DMS114 treated with DMSO at 0.1 percent for 48 hours (cell line): ENCODE measurements around the gene ORMDL3.
A peak's percentile ranks its signal among the peaks of the same experiment; 100 is the strongest.
"Not testable (repeated sequence)": the region's sequence is repeated elsewhere in the genome, so short reads cannot be mapped to it uniquely, and the experiment has no call there.

Experiments
- DNase-seq: peaks from one replicate; lab custom pipeline; 2025; ENCODE audit not compliant: unreplicated experiment; lab: John Stamatoyannopoulos, UW

Gene ORMDL3

GRCh38 chr17:39925282-39926134 lies 1.9 kb downstream of the ORMDL3 start:
- DNase-seq, result no peak

DNA sequence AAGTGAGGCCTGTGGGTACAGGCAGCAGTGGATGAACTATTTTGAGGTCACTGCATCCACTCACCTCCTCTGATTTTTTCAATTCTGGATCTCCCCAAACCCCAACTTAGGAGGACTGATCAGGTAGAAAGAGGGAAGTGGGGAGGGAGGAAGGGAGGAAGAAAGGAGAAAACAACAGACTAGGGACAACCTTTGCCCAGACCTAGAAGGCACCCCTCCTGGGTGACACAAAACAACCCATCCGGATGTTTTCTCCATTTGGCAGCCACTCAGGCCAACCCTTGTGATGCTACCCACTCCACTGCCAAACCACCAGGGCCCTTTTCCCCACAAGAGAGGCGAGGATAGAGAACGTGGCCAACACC lies 2.7 kb downstream of the ORMDL3 start:
- DNase-seq, result no peak

GRCh38 chr17:39923836-39924690 lies 3.3 kb downstream of the ORMDL3 start:
- no peak for DNase-seq

GRCh38 chr17:39923230-39923629 lies 4.2 kb downstream of the ORMDL3 start:
- no peak for DNase-seq

DNA sequence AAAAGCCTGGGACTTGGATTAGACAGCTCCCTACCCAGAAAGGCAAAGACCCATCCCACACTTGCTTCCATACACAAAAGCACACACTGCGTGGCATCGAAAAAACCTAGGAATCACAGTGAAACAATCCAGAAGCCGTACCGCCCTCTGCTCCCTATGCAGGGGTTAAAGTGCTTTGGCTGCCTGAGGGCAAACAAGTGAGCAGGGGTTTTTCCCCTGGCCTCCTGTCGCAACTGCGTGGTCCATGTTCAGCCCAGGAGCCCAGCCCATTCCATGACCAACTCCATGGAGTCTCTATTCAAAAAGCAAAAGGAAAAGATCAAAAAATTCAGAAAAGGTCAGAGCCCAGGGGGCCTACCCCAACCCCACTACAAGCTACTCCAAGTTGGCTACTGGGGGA lies 5.4 kb downstream of the ORMDL3 start:
- DNase-seq, result no peak

DNA sequence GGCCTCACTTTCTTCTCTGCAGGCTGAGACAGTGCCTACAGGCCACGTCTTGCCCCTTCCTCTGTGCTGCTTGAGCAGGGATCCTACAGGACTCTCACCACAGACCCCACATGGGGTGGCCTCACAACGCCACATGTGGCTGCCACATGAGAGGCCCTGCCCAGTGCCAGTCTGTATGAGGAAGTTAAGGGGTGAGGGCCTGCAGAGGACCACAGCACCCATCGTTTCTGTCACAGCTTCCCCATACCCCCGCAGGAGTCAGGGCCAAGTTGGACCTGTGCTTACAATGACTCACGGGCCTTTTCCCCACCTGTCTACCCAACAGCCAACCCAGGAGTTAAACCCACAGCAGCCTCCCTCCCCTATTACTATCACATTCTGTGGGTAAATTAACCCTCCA lies 6.1 kb downstream of the ORMDL3 start:
- no peak for DNase-seq

DNA sequence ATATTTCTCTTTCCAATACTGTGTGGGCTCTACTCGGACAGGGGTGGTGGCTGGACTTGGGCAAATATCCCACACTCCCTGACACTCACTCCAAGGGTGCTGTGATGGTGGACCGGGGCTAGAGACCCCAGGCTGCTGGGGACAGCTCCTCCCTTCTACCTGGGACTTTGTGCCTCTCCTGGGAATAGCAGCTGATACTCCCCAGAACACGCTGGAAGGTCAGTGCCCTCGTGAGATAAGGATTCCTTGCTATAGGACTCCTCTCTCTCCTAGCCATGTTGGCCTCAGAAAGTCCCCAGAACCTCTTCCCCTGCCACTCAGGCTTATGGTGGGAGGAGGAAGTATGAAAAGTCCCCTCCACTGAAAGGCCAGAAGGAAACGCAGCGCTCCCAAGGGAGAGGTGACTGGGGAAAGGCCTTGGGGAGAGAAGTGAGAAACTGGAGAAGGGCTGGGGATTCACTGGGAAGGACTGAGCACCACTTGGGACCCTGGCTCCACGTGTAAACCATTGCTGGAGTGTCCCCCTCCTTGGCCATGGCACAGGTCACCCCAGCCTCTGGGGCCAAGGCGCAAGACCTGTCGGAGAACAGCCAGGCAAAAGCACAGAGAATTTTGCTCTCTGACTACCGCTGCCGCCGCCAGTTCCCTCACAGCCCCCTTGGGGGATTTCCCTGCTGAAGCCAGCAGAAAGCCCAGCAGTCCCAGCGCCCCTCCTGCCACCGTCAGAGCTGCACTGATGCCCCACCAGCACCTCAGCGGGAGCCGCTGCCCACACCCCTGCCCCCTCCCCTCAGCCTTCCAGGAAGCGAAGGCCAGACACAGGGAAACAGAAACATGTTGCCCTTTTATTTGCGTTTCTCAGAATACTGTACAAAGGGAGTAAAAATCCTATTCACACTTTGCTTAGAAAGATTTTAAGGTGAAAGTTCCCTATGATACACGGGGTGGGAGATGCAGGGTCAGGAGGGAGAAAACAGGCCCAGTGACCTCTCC lies 6.9 kb downstream of the ORMDL3 start:
- DNase-seq, result no peak

DNA sequence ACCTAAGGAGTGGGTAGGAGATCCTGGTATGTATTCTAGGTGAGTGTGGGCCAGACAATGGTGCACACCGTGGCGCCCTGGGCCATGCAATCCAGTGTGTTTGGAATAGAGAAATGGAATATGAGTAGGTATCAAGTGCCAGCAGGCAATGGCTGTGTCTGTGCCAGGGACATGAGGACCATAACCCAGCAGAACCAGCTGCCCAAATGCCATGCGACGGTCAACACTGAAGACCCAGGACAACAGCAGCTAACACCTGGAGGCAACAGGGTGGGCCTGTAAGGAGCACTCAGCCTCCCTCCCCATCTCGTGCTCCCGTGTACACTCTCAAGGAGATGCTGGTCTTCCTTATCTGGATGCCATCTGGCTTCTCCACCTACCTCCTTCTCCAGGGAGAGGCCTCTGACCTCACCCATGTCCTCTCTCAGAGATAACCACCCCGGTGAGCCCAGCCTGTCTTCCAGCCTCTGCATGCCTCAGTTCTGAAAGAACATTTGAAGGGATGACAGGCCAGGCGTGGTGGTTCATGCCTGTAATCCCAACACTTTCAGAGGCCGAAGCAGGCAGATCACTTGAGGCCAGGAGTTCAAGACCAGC lies 8.2 kb downstream of the ORMDL3 start:
- no peak for DNase-seq

- peak; percentile 47 for DNase-seq
These were observed 10.5 kb downstream of the ORMDL3 start for GRCh38 chr17:39916918-39917317.

- DNase-seq, result no peak
These were observed 11.8 kb downstream of the ORMDL3 start for GRCh38 chr17:39915559-39915958.

DNA sequence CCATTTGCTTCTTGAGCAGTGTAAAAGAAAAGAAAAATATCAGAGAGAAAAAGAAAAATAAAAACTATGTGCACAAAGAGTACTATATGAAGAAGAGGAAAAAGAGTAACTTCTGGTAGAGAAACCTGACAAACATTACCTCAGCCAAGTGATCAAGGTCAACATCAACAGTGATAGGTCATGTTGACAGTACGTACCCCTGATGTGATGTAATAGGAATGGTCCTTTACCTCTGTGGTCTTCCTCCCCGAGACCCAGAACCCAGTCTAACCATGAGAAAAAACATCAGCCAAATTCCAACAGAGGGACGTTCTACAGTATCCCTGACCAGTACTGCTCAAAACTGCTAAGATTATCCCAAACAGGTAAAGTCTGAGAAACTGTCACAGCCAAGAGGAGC lies 13.4 kb downstream of the ORMDL3 start:
- no peak for DNase-seq

DNA sequence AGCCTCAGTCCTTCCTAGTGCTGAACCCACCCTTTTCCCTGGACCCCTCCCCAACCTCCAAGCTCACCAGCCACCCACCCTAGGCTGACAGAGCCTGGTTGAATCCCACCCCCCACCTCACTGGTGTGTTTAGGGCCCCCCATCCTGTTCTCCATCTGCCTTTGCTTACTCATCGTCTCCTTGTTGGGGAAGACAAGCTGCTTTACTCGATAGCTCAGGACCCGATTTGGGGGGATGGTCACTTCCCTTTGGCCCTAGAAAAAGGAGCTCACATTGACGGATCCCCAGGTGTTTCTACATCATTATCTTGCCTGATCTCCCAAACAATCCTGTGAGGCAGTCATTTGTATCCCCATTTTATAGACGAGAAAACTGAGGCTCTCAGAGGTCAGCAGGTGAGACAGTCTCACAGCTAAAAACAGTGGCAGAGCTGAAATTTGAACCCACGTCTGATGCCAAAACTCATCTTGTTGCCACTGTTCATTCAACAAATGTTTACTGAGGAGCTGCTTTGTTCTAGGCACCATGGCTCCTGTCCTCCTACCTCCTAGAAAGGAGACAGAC lies 18.5 kb downstream of the ORMDL3 start:
- no peak for DNase-seq

- DNase-seq, result no peak
These were observed 22.5 kb downstream of the ORMDL3 start for GRCh38 chr17:39904990-39905288.

- no peak for DNase-seq
These were observed 24.1 kb downstream of the ORMDL3 start for GRCh38 chr17:39903158-39903884.

GRCh38 chr17:39902027-39902426 lies 25.4 kb downstream of the ORMDL3 start:
- not testable (repeated sequence) for DNase-seq

DNA sequence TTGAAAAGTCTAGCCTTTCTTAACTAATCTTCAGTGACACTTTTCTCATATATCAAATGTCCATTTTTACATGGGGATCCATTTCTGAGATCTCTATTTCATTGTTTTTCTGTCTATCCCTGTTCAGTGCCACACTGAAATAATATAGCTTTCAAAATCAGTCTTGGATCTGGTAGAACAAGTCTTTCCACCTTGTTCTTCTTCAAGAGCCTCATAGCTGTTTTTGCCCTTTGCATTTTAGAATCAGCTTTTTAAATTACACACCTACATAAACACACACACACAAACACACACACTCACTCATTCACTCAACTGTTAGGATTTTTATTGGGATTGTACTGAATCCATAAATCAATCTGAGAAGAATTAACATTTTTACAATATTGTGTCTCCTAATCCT lies 28.2 kb downstream of the ORMDL3 start:
- no peak for DNase-seq

DNA sequence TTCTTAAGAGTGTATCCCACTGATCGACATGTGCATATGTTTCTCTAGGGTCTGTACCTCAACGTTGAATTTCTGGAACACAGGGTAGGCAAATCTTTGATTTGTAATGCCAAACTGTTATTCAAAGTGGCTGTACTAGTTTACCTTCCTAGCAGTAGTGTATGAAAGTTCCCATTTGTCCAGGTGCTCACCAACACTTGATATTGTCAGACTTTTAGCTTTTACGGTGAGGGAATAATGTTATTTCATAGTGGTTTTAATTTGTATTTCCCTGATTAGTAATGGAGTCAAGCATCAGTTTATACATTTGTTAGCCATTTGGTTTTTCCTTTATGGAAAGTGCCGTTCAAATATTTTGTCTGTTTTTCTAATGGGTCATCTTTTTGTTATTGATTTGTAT lies 29.3 kb downstream of the ORMDL3 start:
- DNase-seq, result no peak

DNA sequence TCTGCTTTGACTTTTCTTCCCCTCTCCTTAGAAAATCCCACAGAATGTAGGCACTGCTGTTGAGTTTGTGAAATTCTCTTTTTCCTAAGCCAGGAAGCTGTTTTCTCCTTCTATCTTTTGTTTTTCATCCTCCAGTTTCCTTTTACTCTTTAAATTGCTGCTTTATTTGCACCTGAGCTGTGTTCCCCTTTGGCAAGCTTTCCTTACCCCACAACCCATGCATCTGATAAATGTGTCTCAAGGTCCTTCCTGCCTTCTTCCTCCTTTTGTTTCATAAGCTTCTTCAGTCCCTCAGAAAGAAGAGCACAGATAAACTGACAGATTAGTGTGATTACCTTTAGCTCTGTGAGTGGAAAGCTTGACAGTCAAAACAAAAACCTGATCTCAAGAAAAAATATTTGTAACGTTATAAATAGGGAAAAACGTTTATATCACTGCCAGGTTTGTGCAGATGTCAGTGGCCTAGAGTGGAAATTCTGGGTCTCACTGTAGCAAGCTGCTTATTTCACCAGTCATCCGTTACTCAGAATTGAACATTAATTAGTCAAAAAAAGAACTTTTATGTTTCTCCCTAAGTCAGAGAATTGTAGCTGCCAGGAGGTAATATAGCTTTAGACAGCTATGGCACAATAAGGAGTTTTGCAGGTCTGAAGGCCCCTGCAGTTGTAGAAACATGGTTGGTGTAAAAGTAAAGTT lies 32.6 kb downstream of the ORMDL3 start:
- DNase-seq, result no peak

GRCh38 chr17:39889200-39889599 lies 38.2 kb downstream of the ORMDL3 start:
- DNase-seq, result no peak
